ENCODE measurements around the gene UROS.

DNA sequence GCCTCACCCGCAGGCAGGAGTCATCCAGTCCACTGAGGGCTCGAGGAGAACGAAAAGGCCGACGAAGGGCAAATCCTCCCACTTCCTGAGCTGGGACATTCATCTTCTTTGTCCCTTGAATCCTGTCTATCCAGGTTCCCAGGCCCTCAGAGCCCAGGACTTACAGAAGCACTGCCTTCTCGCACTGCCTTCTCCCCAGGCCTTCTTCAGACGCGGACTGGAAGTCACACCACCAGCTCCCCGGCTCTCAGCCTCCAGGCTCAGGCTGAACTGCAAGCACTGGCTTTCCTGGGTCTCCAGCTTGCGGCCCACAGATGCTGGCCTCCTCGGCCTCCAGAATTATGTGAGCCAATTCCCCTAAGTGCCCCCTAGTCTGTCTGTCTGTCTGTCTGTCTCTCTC lies 41.0 kb downstream of the UROS start:
- TF ChIP-seq CTCF (IDR thresholded peaks at IDR 0.05) (no peak), POLR2A (IDR thresholded peaks at IDR 0.05) (no peak)
